Natural killer cell (primary cell): ENCODE measurements around the gene COL6A2. TPM values are rescaled to one million over a fixed set of nuclear protein-coding genes. Genes with fewer than 3 reads are reported as not detected.

Experiments used
- ATAC-seq, 3 donors: fragments of 150-1000 bp in 2 of 3; fragments of 200-7000 bp in 1 of 3; cut with Tn5 transposase; 1 replicate in 1 of 3; 2 replicates in 2 of 3; pipeline ENCODE4 v1.10.0; 2021; ENCODE audit warnings: mild to moderate bottlenecking in 2 of 3, moderate library complexity in 2 of 3
- DNase-seq, 2 donors: peaks; one replicate each; pipeline versions ENCODE4 v3.0.0 to v3.0.0-alpha.2; 2013 to 2021; ENCODE audit warnings: mixed read lengths in 1 of 2
- H3K27ac ChIP-seq: one replicate; pipeline ENCODE4 v1.5.1; 2013; ENCODE audit warnings: mild to moderate bottlenecking, low read length
- H3K27me3 ChIP-seq: one replicate; pipeline ENCODE4 v1.6.1; 2013; ENCODE audit warnings: low read length; ENCODE audit not compliant: control insufficient read depth, insufficient read depth
- H3K36me3 ChIP-seq: one replicate; pipeline ENCODE4 v1.6.1; 2013; ENCODE audit warnings: low read length; ENCODE audit not compliant: control insufficient read depth, insufficient read depth
- H3K4me1 ChIP-seq: one replicate; pipeline ENCODE4 v1.6.1; 2013; ENCODE audit warnings: low read length; ENCODE audit not compliant: control insufficient read depth, insufficient read depth
- H3K4me3 ChIP-seq: one replicate; pipeline ENCODE4 v1.5.1; 2013; ENCODE audit warnings: low read length
- H3K9me3 ChIP-seq: one replicate; pipeline ENCODE4 v1.6.1; 2013; ENCODE audit warnings: low read length; ENCODE audit not compliant: control insufficient read depth, insufficient read depth
- H3K27ac Mint-ChIP-seq, 2 donors: one replicate each; pipeline ENCODE4 v1.8.0; 2022; ENCODE audit warnings: mild to moderate bottlenecking in 2 of 2, mixed read lengths in 2 of 2, moderate library complexity in 1 of 2
- H3K27me3 Mint-ChIP-seq, 2 donors: one replicate each; pipeline ENCODE4 v1.8.0; 2022; ENCODE audit warnings: low read depth in 2 of 2, mixed read lengths in 2 of 2
- H3K36me3 Mint-ChIP-seq: one replicate; pipeline ENCODE4 v1.8.0; 2022; ENCODE audit warnings: mixed read lengths
- H3K4me1 Mint-ChIP-seq, 2 donors: one replicate each; pipeline ENCODE4 v1.8.0; 2022; ENCODE audit warnings: mixed read lengths in 2 of 2
- H3K4me3 Mint-ChIP-seq: one replicate; pipeline ENCODE4 v1.8.0; 2022; ENCODE audit warnings: mild to moderate bottlenecking, moderate library complexity, mixed read lengths
- H3K9me3 Mint-ChIP-seq, 2 donors: one replicate each; pipeline ENCODE4 v1.8.0; 2022; ENCODE audit warnings: mixed read lengths in 2 of 2
- WGBS: methylation state at CpG from one replicate; pipeline ENCODE4 v1.1.7; 2013; ENCODE audit warnings: missing lambda C conversion rate; ENCODE audit not compliant: insufficient coverage; 5-methylcytosine and 5-hydroxymethylcytosine counted together
- intact Hi-C: fragments of 100-400 bp; cut with micrococcal nuclease; formaldehyde crosslinking; loops from one replicate; pipeline ENCODE4 v1.14.2; 2022
- total RNA-seq, 4 donors: library from RNA; stranded (reverse); fragments of 120-200 nt in 1 of 4; gene quantifications; one replicate each; pipeline versions ENCODE4 v1.2.3 to v1.2.4, GENCODE V29; 2013 to 2022
- TF ChIP-seq, protein P1 (sequence below): fragments of 200-600 bp; IDR thresholded peaks from one replicate; pipeline ENCODE4 v1.8.0; 2022; ENCODE audit warnings: antibody characterized with exemption

COL6A2 gene
- total RNA-seq, 3 donors from 2014 or later (not counting 1 experiment from before 2014, with no cell fraction given), result 93.9 to 110 (median 97.2) TPM

DNA sequence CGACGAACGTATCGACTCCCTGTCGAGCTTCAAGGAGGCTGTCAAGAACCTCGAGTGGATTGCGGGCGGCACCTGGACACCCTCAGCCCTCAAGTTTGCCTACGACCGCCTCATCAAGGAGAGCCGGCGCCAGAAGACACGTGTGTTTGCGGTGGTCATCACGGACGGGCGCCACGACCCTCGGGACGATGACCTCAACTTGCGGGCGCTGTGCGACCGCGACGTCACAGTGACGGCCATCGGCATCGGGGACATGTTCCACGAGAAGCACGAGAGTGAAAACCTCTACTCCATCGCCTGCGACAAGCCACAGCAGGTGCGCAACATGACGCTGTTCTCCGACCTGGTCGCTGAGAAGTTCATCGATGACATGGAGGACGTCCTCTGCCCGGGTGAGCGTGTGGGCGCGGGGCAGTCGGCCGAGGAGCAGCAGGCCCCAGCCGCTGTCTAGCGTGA, 28.0 kb downstream of the COL6A2 start:
- Mint-ChIP-seq H3K9me3 (no peaks in the 10 kb centered on the region), H3K36me3 (no peaks in the 10 kb centered on the region), H3K4me1 (no peaks in the 10 kb centered on the region), H3K27ac (no peak overlapping the region), H3K4me3 (no peak overlapping the region), H3K27me3 (no peaks in the 10 kb centered on the region)
- no peaks in the 10 kb centered on the region for H3K27me3 ChIP-seq
- H3K27ac ChIP-seq, result no peak overlapping the region
- intact Hi-C loops, result no loop called here
- no peak for ATAC-seq
- H3K4me3 ChIP-seq, result no peak overlapping the region
- WGBS, result 89% methylated on average over 47 of the region's 47 CpGs
- peaks cover 3% of the 10 kb centered on the region for H3K36me3 ChIP-seq
- H3K4me1 ChIP-seq, result no peaks in the 10 kb centered on the region
- TF ChIP-seq, protein P1, sequence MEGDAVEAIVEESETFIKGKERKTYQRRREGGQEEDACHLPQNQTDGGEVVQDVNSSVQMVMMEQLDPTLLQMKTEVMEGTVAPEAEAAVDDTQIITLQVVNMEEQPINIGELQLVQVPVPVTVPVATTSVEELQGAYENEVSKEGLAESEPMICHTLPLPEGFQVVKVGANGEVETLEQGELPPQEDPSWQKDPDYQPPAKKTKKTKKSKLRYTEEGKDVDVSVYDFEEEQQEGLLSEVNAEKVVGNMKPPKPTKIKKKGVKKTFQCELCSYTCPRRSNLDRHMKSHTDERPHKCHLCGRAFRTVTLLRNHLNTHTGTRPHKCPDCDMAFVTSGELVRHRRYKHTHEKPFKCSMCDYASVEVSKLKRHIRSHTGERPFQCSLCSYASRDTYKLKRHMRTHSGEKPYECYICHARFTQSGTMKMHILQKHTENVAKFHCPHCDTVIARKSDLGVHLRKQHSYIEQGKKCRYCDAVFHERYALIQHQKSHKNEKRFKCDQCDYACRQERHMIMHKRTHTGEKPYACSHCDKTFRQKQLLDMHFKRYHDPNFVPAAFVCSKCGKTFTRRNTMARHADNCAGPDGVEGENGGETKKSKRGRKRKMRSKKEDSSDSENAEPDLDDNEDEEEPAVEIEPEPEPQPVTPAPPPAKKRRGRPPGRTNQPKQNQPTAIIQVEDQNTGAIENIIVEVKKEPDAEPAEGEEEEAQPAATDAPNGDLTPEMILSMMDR, result no peak
- DNase-seq, result peak in 1 of 2 donors; percentile 13
- H3K9me3 ChIP-seq, result no peaks in the 10 kb centered on the region

DNA sequence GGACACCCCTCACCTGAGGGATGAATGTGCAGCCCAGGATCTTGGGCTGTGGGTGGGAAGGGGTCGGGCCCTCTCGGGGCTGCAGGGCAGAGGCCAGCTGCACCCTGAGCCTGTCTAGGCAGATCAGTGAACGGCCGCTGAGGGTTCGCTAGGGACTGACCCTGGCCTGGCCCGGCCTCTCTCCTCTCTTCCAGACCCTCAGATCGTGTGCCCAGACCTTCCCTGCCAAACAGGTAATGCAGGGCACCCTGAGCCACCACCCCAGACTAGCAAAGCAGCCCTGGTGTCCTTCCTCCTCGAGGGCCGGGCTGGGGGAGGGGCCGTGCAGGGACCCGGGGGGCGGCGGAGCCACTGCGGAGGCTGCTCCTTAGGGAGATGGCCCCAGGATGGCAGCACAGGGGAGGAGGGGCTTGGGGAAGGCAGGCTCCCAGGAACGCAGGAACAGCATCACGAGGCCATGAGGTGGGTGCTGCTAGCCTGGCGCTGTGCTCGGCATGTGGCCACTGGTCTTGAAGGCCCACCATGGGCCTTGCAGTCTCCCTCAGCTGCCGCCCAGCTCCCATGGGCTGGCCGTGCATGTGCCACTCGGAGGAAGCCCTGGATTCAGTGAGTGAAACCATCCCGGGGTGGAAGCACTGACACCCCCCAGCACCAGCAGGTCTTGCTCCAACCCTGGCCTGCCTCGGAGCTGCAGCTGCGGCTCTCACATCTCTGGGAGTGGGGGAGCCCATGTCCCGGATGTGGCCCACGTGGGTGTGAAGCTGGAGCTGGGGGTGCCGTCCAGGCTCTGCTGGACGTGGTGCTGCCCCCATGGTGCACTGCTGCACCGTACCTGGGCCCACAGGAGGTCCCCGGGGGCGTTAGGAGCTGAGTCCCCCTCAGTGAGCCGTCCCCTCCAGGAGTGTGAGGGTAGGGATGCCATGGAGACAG, 28.7 kb downstream of the COL6A2 start:
- ATAC-seq, result no peak

GRCh38 chr21:46127239-46128105, 29.6 kb downstream of the COL6A2 start:
- no peaks in the 10 kb centered on the region for H3K4me1 ChIP-seq
- intact Hi-C loops, result no loop called here
- H3K9me3 ChIP-seq, result no peaks in the 10 kb centered on the region
- no peak overlapping the region for H3K27ac ChIP-seq
- DNase-seq (no peak), ATAC-seq (no peak)
- H3K4me3 ChIP-seq, result no peak overlapping the region
- no peaks in the 10 kb centered on the region for H3K27me3 ChIP-seq
- TF ChIP-seq, protein P1, result no peak
- H3K36me3 Mint-ChIP-seq, result no peaks in the 10 kb centered on the region
- H3K27ac Mint-ChIP-seq, result no peak overlapping the region
- H3K36me3 ChIP-seq, result peaks cover 3% of the 10 kb centered on the region
- H3K27me3 Mint-ChIP-seq, result no peaks in the 10 kb centered on the region
- no peaks in the 10 kb centered on the region for H3K9me3 Mint-ChIP-seq
- H3K4me1 Mint-ChIP-seq, result no peaks in the 10 kb centered on the region
- WGBS, result 90% methylated on average over 40 of the region's 40 CpGs
- H3K4me3 Mint-ChIP-seq, result no peak overlapping the region

More for the DNA sequence above, 28.7 kb downstream of the COL6A2 start:
- no peak overlapping the region for H3K27ac ChIP-seq
- TF ChIP-seq, protein P1, result no peak
- H3K27me3 ChIP-seq, result no peaks in the 10 kb centered on the region
- peak in 1 of 2 donors; percentile 13 for DNase-seq
- no peaks in the 10 kb centered on the region for H3K27me3 Mint-ChIP-seq
- no peak overlapping the region for H3K27ac Mint-ChIP-seq
- H3K4me3 Mint-ChIP-seq, result no peak overlapping the region
- no peaks in the 10 kb centered on the region for H3K9me3 ChIP-seq
- intact Hi-C loops, result no loop called here
- H3K36me3 Mint-ChIP-seq, result no peaks in the 10 kb centered on the region
- no peaks in the 10 kb centered on the region for H3K9me3 Mint-ChIP-seq
- no peak overlapping the region for H3K4me3 ChIP-seq
- peaks cover 3% of the 10 kb centered on the region for H3K36me3 ChIP-seq
- no peaks in the 10 kb centered on the region for H3K4me1 ChIP-seq
- no peaks in the 10 kb centered on the region for H3K4me1 Mint-ChIP-seq
- 91% methylated on average over 32 of the region's 32 CpGs for WGBS
